GM13977 (cell line): ENCODE measurements around the gene SRP9.

Experiments used
- DNase-seq: peaks from one replicate; pipeline ENCODE4 v3.0.0; 2012; ENCODE audit warnings: low spot score
- in situ Hi-C: fragments of 300-500 bp; cut with MboI; formaldehyde crosslinking; loops from one replicate; pipeline ENCODE4 v1.12.0; 2022; ENCODE audit warnings: low sequenced_read_pairs, low pct_unique_long_range_greater_than_20kb, mixed read lengths, inconsistent platforms; ENCODE audit not compliant: unreplicated experiment
- TF ChIP-seq, protein P1 (sequence below): IDR thresholded peaks from 2 replicates; pipeline ENCODE4 v1.5.1; 2012; ENCODE audit warnings: mild to moderate bottlenecking, control low read depth; ENCODE audit not compliant: insufficient read depth; ENCODE audit errors: extremely low read depth, missing control alignments

SRP9 gene

DNA sequence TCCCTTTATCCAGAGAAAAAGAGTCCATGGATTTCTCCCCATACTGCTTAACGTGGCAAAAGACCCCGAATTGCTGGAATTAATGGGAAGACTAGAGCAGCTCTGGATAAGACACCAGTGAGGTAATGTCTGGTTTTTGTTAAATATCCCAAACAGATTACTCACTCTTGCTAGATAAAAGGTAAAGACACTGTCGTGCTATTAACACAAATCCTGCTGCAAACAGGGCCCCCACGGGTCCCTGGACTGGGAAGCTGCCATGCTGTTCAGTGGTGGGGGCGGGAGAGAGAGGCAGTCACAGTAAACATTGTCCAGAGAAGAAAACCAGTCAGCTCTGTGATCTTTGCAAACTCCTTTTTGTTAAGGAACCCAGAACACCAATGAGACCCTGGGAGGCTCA lies 15.2 kb upstream of the SRP9 start:
- in situ Hi-C loops = no loop called here
- no peak for DNase-seq
- TF ChIP-seq, protein P1, sequence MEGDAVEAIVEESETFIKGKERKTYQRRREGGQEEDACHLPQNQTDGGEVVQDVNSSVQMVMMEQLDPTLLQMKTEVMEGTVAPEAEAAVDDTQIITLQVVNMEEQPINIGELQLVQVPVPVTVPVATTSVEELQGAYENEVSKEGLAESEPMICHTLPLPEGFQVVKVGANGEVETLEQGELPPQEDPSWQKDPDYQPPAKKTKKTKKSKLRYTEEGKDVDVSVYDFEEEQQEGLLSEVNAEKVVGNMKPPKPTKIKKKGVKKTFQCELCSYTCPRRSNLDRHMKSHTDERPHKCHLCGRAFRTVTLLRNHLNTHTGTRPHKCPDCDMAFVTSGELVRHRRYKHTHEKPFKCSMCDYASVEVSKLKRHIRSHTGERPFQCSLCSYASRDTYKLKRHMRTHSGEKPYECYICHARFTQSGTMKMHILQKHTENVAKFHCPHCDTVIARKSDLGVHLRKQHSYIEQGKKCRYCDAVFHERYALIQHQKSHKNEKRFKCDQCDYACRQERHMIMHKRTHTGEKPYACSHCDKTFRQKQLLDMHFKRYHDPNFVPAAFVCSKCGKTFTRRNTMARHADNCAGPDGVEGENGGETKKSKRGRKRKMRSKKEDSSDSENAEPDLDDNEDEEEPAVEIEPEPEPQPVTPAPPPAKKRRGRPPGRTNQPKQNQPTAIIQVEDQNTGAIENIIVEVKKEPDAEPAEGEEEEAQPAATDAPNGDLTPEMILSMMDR = no peak

DNA sequence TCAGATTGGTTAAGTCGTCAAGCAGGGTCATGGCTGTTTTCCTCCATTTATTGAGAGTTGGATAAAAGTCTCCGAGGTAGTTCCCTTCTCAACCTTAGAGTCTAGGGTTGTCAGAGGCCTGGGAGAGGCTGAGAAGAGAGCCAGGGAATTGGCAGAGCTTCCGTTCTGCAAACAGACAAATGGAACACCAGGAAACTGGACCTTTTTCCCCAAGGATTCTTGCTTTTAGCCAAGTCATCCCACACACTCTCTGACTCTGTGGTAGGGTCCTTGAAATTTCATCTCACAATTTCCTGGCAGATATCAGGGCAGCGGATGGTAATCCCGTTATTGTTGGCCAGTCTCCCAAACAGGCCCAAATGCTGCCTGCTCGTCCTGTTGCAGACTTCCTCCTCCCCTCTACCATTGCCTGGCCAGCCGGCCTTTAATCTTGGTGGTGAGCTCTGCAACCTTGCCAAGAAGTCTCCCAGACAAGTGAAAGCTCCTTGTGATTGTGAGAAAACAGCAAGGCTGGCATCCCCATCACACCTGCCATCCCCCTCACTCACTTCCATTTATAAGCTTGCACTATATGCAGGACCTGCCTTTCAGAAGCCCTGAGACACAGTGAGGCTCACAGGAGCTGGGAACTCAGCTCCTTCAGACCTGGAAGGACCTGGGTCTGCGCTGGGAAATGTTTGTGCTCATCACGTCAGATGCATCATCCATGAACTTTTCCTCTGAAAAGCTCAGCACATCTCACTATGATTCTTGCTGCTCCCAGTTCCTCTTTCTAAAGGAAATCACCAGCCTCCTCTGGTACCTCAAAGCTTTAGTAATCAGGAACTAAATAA lies 13.7 kb upstream of the SRP9 start:
- no peak for DNase-seq
- TF ChIP-seq, protein P1 = no peak
- in situ Hi-C loops = no loop called here

DNA sequence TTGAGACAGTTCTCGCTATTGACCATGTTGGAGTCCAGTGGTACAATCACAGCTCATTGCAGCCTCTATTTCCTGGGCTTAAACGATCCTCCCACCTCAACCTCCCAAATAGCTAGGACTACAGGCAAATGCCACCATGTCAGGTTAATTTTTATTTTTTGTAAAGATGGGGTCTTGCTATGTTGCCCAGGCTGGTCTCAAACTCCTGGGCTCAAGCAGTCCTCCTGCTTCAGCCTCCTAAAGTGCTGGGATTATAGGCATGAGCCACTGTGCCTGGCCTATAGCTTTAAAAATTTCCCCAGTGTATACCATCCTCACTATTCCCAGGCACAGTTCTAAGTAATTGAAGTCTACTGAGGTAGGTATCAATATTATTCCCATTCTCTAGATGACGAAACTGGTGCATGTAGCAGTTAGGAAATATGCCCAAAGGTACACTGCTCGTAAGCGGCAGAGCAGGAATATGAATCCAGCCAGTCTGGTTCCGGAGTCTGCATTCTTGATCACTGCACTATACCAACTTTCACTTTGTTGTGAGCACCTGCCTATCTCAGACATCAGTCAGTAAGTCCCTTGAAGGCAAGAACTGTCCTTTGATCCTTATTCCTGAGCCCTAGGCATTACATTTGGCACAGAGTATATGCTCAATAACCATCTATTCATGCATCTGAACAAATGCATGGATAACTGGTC lies 11.5 kb upstream of the SRP9 start:
- in situ Hi-C loops = no loop called here
- no peak for DNase-seq
- TF ChIP-seq, protein P1 = no peak

DNA sequence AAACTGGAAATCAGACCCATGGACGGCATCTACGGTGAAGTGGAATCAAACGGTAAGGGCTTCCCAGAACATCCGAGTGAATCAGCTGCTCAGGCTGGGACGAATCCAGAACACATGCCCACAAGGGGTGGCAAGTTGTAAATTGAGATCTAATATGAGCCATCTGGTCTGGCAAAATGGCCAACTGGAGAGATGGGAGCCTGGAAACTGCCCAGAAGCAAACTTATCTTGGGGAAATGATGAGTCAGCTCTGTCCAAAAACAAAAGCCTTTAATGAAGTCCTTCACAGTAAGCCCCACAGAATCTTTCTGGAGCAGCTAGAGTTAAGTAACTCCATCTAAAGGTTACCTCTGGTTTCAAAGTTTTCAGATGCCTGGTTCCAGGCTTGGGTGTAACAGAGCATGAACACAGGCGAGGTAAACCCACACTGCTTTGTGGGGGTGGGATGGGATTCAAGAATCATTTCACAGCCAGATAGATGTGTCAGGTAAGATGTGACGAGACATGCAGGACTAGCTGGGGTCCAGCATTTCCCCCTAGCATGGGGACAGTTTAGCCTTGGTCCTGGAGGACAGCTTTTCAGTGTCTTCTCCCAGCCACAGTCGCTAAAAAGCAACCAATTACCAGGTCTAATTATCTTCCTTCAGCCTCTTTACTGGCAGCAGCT lies 10.5 kb upstream of the SRP9 start:
- DNase-seq = no peak
- in situ Hi-C loops = no loop called here
- TF ChIP-seq, protein P1 = no peak

DNA sequence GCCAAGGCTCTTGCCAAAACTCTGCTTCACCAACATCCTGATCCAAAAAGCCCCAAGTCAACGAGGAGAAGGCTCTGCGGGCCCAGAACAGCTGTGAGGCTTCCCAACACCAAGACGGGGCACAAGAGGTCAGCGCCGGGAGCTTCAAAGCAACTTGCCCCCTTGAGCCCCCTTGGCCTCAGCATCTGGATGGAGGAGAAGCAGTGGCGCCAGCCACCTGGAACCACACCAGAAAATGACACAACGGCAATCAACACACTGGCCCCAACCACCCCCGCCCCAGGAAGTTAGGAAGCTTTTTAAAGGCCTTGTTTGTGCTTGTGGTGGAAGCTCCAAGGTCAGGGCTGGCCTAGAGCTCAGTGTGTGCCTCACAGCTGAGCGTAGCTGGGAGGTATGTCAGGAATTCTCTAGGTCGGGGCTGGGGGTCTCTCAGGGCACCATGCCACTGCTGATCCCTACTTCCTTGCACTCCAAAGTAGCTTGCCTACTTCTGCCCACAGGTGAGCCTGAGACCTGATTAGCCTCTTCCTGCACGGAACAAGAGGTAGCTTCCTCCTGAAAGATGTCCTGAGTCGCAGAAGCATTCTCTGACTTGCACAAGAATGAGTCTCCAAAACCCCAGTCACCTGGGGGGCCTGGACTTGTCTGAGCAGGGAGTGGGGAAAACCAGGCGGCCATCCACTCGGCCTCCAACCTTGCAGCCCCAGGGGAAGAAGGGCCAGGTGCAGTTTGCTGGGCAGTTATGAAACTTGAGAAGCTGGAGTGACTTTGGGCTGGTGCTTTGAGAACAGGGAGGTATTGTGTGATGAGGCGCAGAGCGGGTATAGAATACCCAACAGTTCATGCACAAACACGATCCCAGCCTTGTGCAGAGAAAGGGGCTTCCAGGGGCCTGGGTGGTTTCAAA lies 9.7 kb upstream of the SRP9 start:
- TF ChIP-seq, protein P1 = no peak
- in situ Hi-C loops = no loop called here
- no peak for DNase-seq

DNA sequence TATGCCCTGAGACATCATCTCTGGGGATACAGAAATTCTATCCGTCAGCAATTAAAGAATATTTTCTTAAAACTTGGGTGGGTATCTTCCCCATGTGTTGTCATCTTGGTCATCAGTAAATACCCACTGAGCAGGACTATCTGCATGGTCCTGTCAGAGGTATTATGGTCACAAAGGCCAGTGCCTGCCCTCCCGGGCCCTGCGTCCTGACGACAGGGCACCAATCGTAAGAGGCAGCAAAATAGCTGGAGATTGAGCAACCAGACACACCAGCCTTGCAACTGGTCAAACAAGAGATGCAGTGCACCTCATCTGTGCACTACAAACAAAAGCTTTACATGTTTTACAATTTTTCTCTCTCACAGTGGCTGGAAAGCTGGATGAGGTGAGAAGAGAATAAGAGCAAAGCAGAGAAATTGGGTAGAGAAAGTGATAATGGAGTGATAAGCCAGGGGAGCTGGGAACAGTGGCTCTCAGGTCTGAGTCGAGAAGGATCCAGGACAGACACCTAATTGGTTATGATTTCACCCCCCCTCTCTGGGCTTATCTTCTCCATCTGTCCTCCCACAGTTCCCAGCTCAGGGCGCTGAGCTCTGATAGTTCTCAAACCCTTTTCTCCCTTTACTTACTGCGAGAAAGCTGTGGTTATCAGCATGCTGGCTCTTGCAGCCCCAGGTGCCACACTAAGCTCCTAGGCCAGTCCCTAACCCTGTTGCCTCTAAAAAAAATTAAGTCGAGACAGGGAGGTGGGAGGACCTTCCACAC lies 8.8 kb upstream of the SRP9 start:
- TF ChIP-seq, protein P1 = no peak
- no peak for DNase-seq
- in situ Hi-C loops = no loop called here
